GM12878 (cell line): ENCODE data around the gene STRA8. TPM values are rescaled to one million over a fixed set of nuclear protein-coding genes. Genes with fewer than 3 reads are reported as not detected.
A peak's percentile ranks its signal among the peaks of the same experiment; 100 is the strongest.

Source experiments
- ATAC-seq: fragments of 200-7000 bp; cut with Tn5 transposase; 3 replicates; pipeline ENCODE4 v1.9.1; 2020; ENCODE audit warnings: mild to moderate bottlenecking, moderate library complexity
- BruUV-seq: library from RNA; stranded (reverse); fragments of 400-500 nt; replicated peaks from 2 replicates; lab custom pipeline; 2021; lab: Mats Ljungman, UMichigan
- CTCF ChIA-PET: fragments of 300-600 bp; sonication (Branson Sonifier 250); formaldehyde crosslinking; extraction: SDS; loops from one replicate; lab custom pipeline; 2021; ENCODE audit warnings: inconsistent platforms; lab: Yijun Ruan, JAX
- POLR2A ChIA-PET: fragments of 350-600 bp; formaldehyde crosslinking; extraction: SDS; loops from one replicate; lab custom pipeline; 2021; ENCODE audit warnings: inconsistent platforms; lab: Charles Lee
- RAD21 ChIA-PET: fragments of 300-600 bp; sonication (Branson Sonifier 250); formaldehyde crosslinking; loops from one replicate; lab custom pipeline; 2023; ENCODE audit warnings: antibody characterized with exemption; ENCODE audit not compliant: unreplicated experiment; lab: Charles Lee
- SMC1A ChIA-PET: fragments of 300-600 bp; sonication (Branson Sonifier 250); formaldehyde crosslinking; loops from one replicate; lab custom pipeline; 2023; ENCODE audit not compliant: unreplicated experiment, uncharacterized antibody; lab: Charles Lee
- DNase-seq: peaks from one replicate; pipeline ENCODE4 v3.0.0-alpha.2; 2011; ENCODE audit warnings: low read depth, low spot score
- FAIRE-seq: peaks from 3 replicates; lab custom pipeline; 2011; peaks lifted over from hg19 to GRCh38; lab: Jason Lieb, UNC
- H2AFZ ChIP-seq: 2 replicates; pipeline ENCODE4 v1.6.0; 2011; ENCODE audit warnings: low read depth, low read length, control low read depth; ENCODE audit not compliant: control insufficient read depth
- H3K27ac ChIP-seq: 2 replicates; pipeline ENCODE4 v1.5.1; 2011; ENCODE audit warnings: control low read depth; ENCODE audit not compliant: control insufficient read depth, insufficient read depth
- H3K27me3 ChIP-seq, 2 experiments: replicated peaks in 1 of 2; 2 replicates each; pipeline versions ENCODE4 v1.6.0 to v1.6.1; 2011; ENCODE audit warnings: low read length in 1 of 2; ENCODE audit not compliant: control insufficient read depth in 2 of 2, insufficient read depth in 2 of 2
- H3K36me3 ChIP-seq, 2 experiments: 2 replicates each; pipeline ENCODE4 v1.5.1; 2011; ENCODE audit warnings: low read length in 1 of 2; ENCODE audit not compliant: control insufficient read depth in 2 of 2, insufficient read depth in 2 of 2
- H3K4me1 ChIP-seq: 2 replicates; pipeline ENCODE4 v1.6.1; 2011; ENCODE audit warnings: mild to moderate bottlenecking, low read length, moderate library complexity, mixed read lengths; ENCODE audit not compliant: control insufficient read depth, insufficient read depth
- H3K4me2 ChIP-seq: 2 replicates; pipeline ENCODE4 v1.6.0; 2011; ENCODE audit warnings: control low read depth; ENCODE audit not compliant: control insufficient read depth, insufficient read depth
- H3K4me3 ChIP-seq: fragments of 200-600 bp; sonication (generic); 2 replicates; pipeline ENCODE4 v1.5.1; 2016
- H3K79me2 ChIP-seq: 2 replicates; pipeline ENCODE4 v1.6.0; 2011; ENCODE audit warnings: low read length; ENCODE audit not compliant: control insufficient read depth, insufficient read depth
- H3K9ac ChIP-seq: 2 replicates; pipeline ENCODE4 v1.8.0; 2011; ENCODE audit warnings: low read length, control low read depth, mixed read lengths; ENCODE audit not compliant: control insufficient read depth, insufficient read depth
- H3K9me3 ChIP-seq: replicated peaks from 3 replicates; pipeline ENCODE4 v1.5.1; 2011; ENCODE audit warnings: mild to moderate bottlenecking, low read length; ENCODE audit not compliant: control insufficient read depth, insufficient read depth
- H4K20me1 ChIP-seq: 2 replicates; pipeline ENCODE4 v1.6.0; 2011; ENCODE audit not compliant: control insufficient read depth, insufficient read depth
- EP300 ChIP-seq, 2 experiments: fragments of 150-350 bp in 1 of 2; IDR thresholded peaks; 2 replicates each; pipeline ENCODE4 v1.6.1; 2011 to 2012; ENCODE audit warnings: low read depth in 2 of 2, low read length in 2 of 2, borderline replicate concordance in 1 of 2, improper control_type of control experiment in 1 of 2, inconsistent platforms in 1 of 2; ENCODE audit not compliant: control insufficient read depth in 1 of 2
- JUNB ChIP-seq: IDR thresholded peaks from 2 replicates; pipeline ENCODE4 v1.6.1; 2016; ENCODE audit warnings: antibody characterized with exemption, mild to moderate bottlenecking
- NR2F1 ChIP-seq: fragments of 450-650 bp; conservative IDR thresholded peaks from 2 replicates; pipeline ENCODE4 v1.6.1; 2017; ENCODE audit warnings: mild to moderate bottlenecking
- PAX5 ChIP-seq: IDR thresholded peaks from 2 replicates; pipeline ENCODE4 v1.6.1; 2011; ENCODE audit warnings: low read depth, low read length, borderline replicate concordance
- POLR2AphosphoS5 ChIP-seq: IDR thresholded peaks from 2 replicates; pipeline ENCODE4 v1.6.1; 2011; ENCODE audit warnings: mild to moderate bottlenecking, low read length, inconsistent platforms
- WRNIP1 ChIP-seq: IDR thresholded peaks from 2 replicates; pipeline ENCODE4 v1.6.1; 2011; ENCODE audit warnings: low read depth, low read length, improper control_type of control experiment, borderline replicate concordance
- YBX1 ChIP-seq: fragments of 450-650 bp; IDR thresholded peaks from 2 replicates; pipeline ENCODE4 v1.6.1; 2016; ENCODE audit warnings: antibody characterized with exemption
- ZZZ3 ChIP-seq: IDR thresholded peaks from 2 replicates; pipeline ENCODE4 v1.6.1; 2011; ENCODE audit warnings: low read depth; ENCODE audit not compliant: control insufficient read depth, insufficient read length
- WGBS: methylation state at CpG from one replicate; pipeline ENCODE4 v1.1.6; 2016; ENCODE audit warnings: low lambda C conversion rate; ENCODE audit not compliant: insufficient replicate concordance, insufficient coverage; ENCODE audit errors: missing lambda C conversion rate; 5-methylcytosine and 5-hydroxymethylcytosine counted together
- in situ Hi-C: fragments of 300-500 bp; cut with MboI; formaldehyde crosslinking; loops from 9 replicates; pipeline ENCODE4 v1.14.3; 2018; ENCODE audit warnings: mixed read lengths
- intact Hi-C: fragments of 100-400 bp; cut with micrococcal nuclease; formaldehyde crosslinking; loops from one replicate; pipeline ENCODE4 v1.14.2; 2022; ENCODE audit not compliant: unreplicated experiment
- polyA plus RNA-seq, 11 experiments: library from polyadenylated mRNA; depleted of rRNA in 4 of 11; unstranded in 6 of 11; stranded (reverse) in 5 of 11; fragments of >200 nt; fragmentation: Nextera tagmentation in 4 of 11; fragmentation: Illumina TruSeq in 1 of 11; extraction: Ambion mirVana in 4 of 11; extraction: Trizol in 1 of 11; gene quantifications; 1 replicate in 1 of 11; 2 replicates in 10 of 11; pipeline versions ENCODE4 v1.2.1 to v1.2.3, GENCODE V29; 2011 to 2016; ENCODE audit warnings: inconsistent platforms in 2 of 11, missing spikeins in 2 of 11, low read depth in 1 of 11
- total RNA-seq, 4 experiments: library from RNA; depleted of rRNA in 3 of 4; stranded (reverse); fragments of >200 nt in 3 of 4; fragmentation: Illumina TruSeq in 1 of 4; extraction: Trizol in 1 of 4; gene quantifications; 2 replicates each; pipeline versions ENCODE4 v1.2.1 to v1.2.3, GENCODE V29; 2013 to 2021
- TF ChIP-seq, protein P1 (sequence below): fragments of 150-350 bp; IDR thresholded peaks from 2 replicates; pipeline ENCODE4 v1.6.1; 2014; ENCODE audit warnings: mild to moderate bottlenecking, low read depth, low read length

The STRA8 gene
- total and polyA plus RNA-seq, 10 of the 15 experiments (the other 5 are each of a cell fraction or from before 2014, with no cell fraction given): 0.15 TPM; not detected in 9

- TF ChIP-seq, protein P1, sequence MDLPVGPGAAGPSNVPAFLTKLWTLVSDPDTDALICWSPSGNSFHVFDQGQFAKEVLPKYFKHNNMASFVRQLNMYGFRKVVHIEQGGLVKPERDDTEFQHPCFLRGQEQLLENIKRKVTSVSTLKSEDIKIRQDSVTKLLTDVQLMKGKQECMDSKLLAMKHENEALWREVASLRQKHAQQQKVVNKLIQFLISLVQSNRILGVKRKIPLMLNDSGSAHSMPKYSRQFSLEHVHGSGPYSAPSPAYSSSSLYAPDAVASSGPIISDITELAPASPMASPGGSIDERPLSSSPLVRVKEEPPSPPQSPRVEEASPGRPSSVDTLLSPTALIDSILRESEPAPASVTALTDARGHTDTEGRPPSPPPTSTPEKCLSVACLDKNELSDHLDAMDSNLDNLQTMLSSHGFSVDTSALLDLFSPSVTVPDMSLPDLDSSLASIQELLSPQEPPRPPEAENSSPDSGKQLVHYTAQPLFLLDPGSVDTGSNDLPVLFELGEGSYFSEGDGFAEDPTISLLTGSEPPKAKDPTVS: no peak
- TF ChIP-seq POLR2AphosphoS5 (no peak), EP300 (IDR thresholded peaks at IDR 0.05; ENCODE audit: borderline replicate concordance in 1 of 2, control insufficient read depth in 1 of 2, low read depth in 2 of 2, low read length in 2 of 2) (no peak), ZZZ3 (no peak), YBX1 (no peak), WRNIP1 (no peak)
Observed at GRCh38 chr7:135231686-135232085, 2.0 kb upstream of the STRA8 start (continued).

- Histone ChIP-seq H3K79me2 (no peaks in the 10 kb centered on the region), H2AFZ (no peak overlapping the region), H3K4me1 (peaks cover 11% of the 10 kb centered on the region), H3K36me3 (no peaks in the 10 kb centered on the region), H4K20me1 (no peaks in the 10 kb centered on the region), H3K9me3 (no peaks in the 10 kb centered on the region; the same call in 2 of the 3 replicates), H3K4me2 (no peak overlapping the region), H3K27ac (no peak overlapping the region), H3K9ac (no peak overlapping the region), H3K27me3 (no peaks in the 10 kb centered on the region), H3K4me3 (no peak overlapping the region)
- in situ Hi-C loops (no loop called here), intact Hi-C loops (no loop called here)
- RAD21 ChIA-PET: interaction anchor here (0.9 to 1.1 kb wide), 2 partner anchors 18 to 47 kb away, joined by 3 read pairs; no protein-coding TSS in a partner anchor
- FAIRE-seq (no peak), ATAC-seq (no peak), DNase-seq (no peak)
- no TSS peak for BruUV-seq
- POLR2A ChIA-PET: interaction anchor here (0.6 to 0.7 kb wide), 3 partner anchors 18 to 141 kb away, joined by 3 to 5 read pairs (median 4); no protein-coding TSS in a partner anchor
- CTCF ChIA-PET: interaction anchor here (0.8 to 2.0 kb wide), 6 partner anchors 8 to 236 kb away, joined by 3 to 6 read pairs (median 4); no protein-coding TSS in a partner anchor
- TF ChIP-seq JUNB (no peak), NR2F1 (peak; percentile 59), PAX5 (no peak)
- 76% methylated on average over 6 of the region's 6 CpGs for WGBS
- SMC1A ChIA-PET: interaction anchor here (1.8 kb wide), 1 partner anchor 43 kb away, joined by 3 read pairs; no protein-coding TSS in a partner anchor
Observed at GRCh38 chr7:135232087-135232486, 1.6 kb upstream of the STRA8 start.
